HFFc6 (cell line): ENCODE measurements around the gene GPC5. TPM values are rescaled to one million over a fixed set of nuclear protein-coding genes. Genes with fewer than 3 reads are reported as not detected.

ENCODE experiments used
- DNase-seq: peaks from one replicate; pipeline ENCODE4 v3.0.0-alpha.2; 2018
- H3K27ac Mint-ChIP-seq: 2 replicates; pipeline ENCODE4 v1.8.0; 2020; ENCODE audit warnings: mild to moderate bottlenecking, mixed read lengths
- H3K27me3 Mint-ChIP-seq: 2 replicates; pipeline ENCODE4 v1.8.0; 2021; ENCODE audit warnings: mild to moderate bottlenecking, moderate library complexity, mixed read lengths; ENCODE audit not compliant: insufficient read depth
- H3K36me3 Mint-ChIP-seq: 2 replicates; pipeline ENCODE4 v1.8.0; 2021; ENCODE audit warnings: low read depth, mixed read lengths
- H3K4me1 Mint-ChIP-seq: 2 replicates; pipeline ENCODE4 v1.8.0; 2020; ENCODE audit warnings: low read depth, mixed read lengths
- H3K4me3 Mint-ChIP-seq: 2 replicates; pipeline ENCODE4 v1.8.0; 2020; ENCODE audit warnings: mild to moderate bottlenecking, moderate library complexity, mixed read lengths
- H3K9me3 Mint-ChIP-seq: 2 replicates; pipeline ENCODE4 v1.8.0; 2020; ENCODE audit warnings: mild to moderate bottlenecking, mixed read lengths
- total RNA-seq, 6 experiments: library from RNA; stranded (reverse); fragmentation: NEBNext Ultra II Directional; extraction: Animal tissue kit (Norgen Biotek cat#: 25700); gene quantifications; 2 replicates in 1 of 6; 3 replicates in 5 of 6; pipeline ENCODE4 v1.2.3, GENCODE V29; 2021
- TF ChIP-seq, protein P1 (sequence below): fragments of 200-600 bp; sonication (generic); IDR thresholded peaks from 2 replicates; pipeline ENCODE4 v1.5.0; 2021; ENCODE audit warnings: antibody characterized with exemption, mild to moderate bottlenecking

GPC5 gene
- total RNA-seq, 6 experiments from 2014 or later: 0.06 TPM; not detected in 5

DNA sequence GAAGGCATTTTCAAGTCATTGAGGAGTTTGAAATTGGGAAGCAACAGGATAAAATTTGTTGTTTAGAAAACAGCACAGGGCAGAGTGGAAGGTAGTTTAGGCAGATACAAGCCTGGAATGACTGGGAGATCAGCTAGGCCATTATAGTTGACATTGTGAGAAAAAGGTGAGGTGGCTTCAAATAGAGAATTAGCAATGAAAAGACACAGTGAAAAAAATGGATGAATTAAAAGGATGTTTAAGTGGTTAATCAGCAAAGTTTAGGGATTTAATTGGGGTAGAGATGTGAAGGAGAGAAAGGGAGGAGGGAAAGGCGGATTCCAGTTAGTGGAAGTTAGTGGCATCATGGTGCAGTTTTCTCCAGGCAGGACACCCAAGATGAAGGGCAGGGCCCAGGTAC, 1257.7 kb downstream of the GPC5 start:
- TF ChIP-seq, protein P1, sequence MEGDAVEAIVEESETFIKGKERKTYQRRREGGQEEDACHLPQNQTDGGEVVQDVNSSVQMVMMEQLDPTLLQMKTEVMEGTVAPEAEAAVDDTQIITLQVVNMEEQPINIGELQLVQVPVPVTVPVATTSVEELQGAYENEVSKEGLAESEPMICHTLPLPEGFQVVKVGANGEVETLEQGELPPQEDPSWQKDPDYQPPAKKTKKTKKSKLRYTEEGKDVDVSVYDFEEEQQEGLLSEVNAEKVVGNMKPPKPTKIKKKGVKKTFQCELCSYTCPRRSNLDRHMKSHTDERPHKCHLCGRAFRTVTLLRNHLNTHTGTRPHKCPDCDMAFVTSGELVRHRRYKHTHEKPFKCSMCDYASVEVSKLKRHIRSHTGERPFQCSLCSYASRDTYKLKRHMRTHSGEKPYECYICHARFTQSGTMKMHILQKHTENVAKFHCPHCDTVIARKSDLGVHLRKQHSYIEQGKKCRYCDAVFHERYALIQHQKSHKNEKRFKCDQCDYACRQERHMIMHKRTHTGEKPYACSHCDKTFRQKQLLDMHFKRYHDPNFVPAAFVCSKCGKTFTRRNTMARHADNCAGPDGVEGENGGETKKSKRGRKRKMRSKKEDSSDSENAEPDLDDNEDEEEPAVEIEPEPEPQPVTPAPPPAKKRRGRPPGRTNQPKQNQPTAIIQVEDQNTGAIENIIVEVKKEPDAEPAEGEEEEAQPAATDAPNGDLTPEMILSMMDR: no peak
- Mint-ChIP-seq H3K4me3 (no peak overlapping the region), H3K4me1 (no peaks in the 10 kb centered on the region), H3K27me3 (no peaks in the 10 kb centered on the region), H3K27ac (no peak overlapping the region), H3K36me3 (no peaks in the 10 kb centered on the region), H3K9me3 (peaks cover 30% of the 10 kb centered on the region)
- DNase-seq: no peak

DNA sequence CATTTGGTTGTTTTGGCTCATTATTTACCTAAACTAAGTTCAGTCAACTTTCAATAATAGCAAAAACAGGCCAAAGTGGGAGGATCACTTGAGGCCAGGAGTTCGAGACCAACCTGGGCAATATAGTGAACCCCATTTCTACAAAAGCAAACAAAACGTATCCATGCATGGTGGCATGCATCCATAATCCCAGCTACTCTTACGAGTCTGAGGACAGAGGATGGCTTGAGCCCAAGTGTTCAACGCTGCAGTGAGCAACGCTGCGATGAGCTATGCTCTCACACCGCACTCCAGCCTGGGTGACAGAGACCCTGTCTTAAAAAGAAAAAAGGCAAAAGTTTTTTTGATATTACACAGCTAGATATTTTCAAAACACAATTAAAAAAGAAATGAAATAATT, 1258.2 kb downstream of the GPC5 start:
- Mint-ChIP-seq H3K27ac (no peak overlapping the region), H3K4me1 (no peaks in the 10 kb centered on the region), H3K9me3 (peaks cover 30% of the 10 kb centered on the region), H3K27me3 (no peaks in the 10 kb centered on the region), H3K36me3 (no peaks in the 10 kb centered on the region), H3K4me3 (no peak overlapping the region)
- no peak for DNase-seq
- TF ChIP-seq, protein P1: no peak

DNA sequence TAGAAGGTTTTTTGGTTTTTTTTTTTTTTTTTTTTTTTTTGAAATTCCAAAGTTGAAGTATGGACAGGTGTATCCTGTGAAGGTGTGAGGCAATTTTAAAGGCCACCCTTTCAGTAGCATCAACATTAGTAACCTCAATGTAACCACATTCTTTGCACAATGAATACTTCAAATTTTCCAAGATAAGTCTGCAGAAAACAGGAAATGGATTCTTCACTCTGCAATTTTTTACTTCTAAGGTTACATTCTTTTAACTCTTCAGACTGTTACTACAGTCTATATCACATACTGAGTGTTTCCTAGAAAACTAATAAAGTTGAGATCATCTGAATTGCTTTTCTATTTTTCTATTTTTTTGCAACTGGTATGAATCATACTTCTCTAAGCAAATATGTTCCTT, 1259.1 kb downstream of the GPC5 start:
- no peak for DNase-seq
- no peaks in the 10 kb centered on the region for H3K4me1 Mint-ChIP-seq
- no peak overlapping the region for H3K4me3 Mint-ChIP-seq

DNA sequence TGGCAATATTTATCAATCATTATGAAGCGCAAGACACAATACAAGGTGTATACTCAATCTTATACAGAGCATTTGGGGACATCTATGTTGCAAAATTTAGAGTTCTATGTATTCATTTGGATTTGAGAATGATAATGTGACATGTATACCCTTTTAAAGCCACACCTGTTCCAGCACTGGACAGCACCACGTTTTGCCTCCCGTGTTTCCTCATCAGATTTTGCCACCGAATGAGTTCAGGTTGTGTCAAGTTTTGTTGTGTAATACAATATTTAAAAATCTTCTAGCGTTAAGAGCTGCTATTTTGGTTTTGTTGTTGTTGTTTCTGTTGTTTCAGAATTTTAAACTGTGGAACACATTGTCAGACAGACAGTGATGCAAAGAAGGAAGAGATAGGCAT, 1259.9 kb downstream of the GPC5 start:
- TF ChIP-seq, protein P1: no peak
- no peak for DNase-seq
- Mint-ChIP-seq H3K27ac (no peak overlapping the region), H3K36me3 (no peaks in the 10 kb centered on the region), H3K4me1 (no peaks in the 10 kb centered on the region), H3K9me3 (peaks cover 29% of the 10 kb centered on the region), H3K27me3 (no peaks in the 10 kb centered on the region), H3K4me3 (no peak overlapping the region)

More for the DNA sequence above, 1259.1 kb downstream of the GPC5 start:
- Mint-ChIP-seq H3K9me3 (peaks cover 31% of the 10 kb centered on the region), H3K36me3 (no peaks in the 10 kb centered on the region), H3K27ac (no peak overlapping the region), H3K27me3 (no peaks in the 10 kb centered on the region)
- TF ChIP-seq, protein P1: no peak

DNA sequence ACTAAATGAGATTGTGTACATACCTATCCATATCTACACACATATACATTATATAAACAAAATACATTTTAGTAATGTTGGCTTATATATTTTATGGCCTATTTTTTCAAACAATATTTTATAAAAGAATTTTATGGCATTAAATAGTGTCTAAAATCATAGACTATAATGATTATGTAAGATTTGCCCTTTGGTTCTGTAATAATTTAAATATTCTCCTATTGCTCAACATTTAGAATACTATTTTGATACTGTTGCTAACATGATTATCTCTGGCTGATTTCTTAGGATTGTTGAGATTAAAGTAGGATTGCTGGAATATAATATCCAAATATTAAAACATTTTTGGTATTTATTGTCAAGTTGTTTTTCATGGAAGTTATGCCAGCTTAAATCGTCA, 1263.0 kb downstream of the GPC5 start:
- Mint-ChIP-seq H3K27ac (no peak overlapping the region), H3K27me3 (no peaks in the 10 kb centered on the region), H3K4me1 (no peaks in the 10 kb centered on the region), H3K36me3 (no peaks in the 10 kb centered on the region), H3K9me3 (peaks cover 20% of the 10 kb centered on the region), H3K4me3 (no peak overlapping the region)
- no peak for DNase-seq
- TF ChIP-seq, protein P1: no peak

DNA sequence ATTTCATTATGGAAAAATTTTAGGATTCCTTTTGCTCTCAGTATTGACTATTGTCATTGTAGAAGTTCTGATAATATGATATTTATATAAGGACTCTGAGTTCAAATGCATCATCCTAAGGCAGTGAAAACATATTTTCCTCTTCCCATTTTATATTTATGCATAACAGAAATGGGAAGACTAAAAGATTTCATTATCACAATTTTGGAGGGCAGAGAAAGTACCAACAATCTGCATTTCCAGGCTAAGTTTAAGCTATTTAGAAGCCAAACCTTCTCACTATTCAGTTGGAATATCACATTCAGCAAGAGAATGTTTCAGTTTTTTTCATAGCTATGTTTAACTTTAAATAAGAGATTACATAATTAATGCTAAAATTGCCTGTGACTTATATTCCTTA, 1269.7 kb downstream of the GPC5 start:
- Mint-ChIP-seq H3K27me3 (no peaks in the 10 kb centered on the region), H3K36me3 (no peaks in the 10 kb centered on the region), H3K4me3 (no peak overlapping the region)

More for the DNA sequence above, 1269.7 kb downstream of the GPC5 start:
- no peak overlapping the region for H3K27ac Mint-ChIP-seq
- peaks cover 37% of the 10 kb centered on the region for H3K9me3 Mint-ChIP-seq
- H3K4me1 Mint-ChIP-seq: no peaks in the 10 kb centered on the region
- TF ChIP-seq, protein P1: no peak
- no peak for DNase-seq
